GM12878 (cell line): Measurements from ENCODE around the gene LRBA. TPM values are rescaled to one million over a fixed set of nuclear protein-coding genes. Genes with fewer than 3 reads are reported as not detected.

Experiments
- ATAC-seq: fragments of 200-7000 bp; cut with Tn5 transposase; 3 replicates; pipeline ENCODE4 v1.9.1; 2020; ENCODE audit warnings: mild to moderate bottlenecking, moderate library complexity
- BruUV-seq: library from RNA; stranded (reverse); fragments of 400-500 nt; replicated peaks from 2 replicates; lab custom pipeline; 2021; lab: Mats Ljungman, UMichigan
- CTCF ChIA-PET: fragments of 300-600 bp; sonication (Branson Sonifier 250); formaldehyde crosslinking; extraction: SDS; loops from one replicate; lab custom pipeline; 2021; ENCODE audit warnings: inconsistent platforms; lab: Yijun Ruan, JAX
- POLR2A ChIA-PET: fragments of 350-600 bp; formaldehyde crosslinking; extraction: SDS; loops from one replicate; lab custom pipeline; 2021; ENCODE audit warnings: inconsistent platforms; lab: Charles Lee
- RAD21 ChIA-PET: fragments of 300-600 bp; sonication (Branson Sonifier 250); formaldehyde crosslinking; loops from one replicate; lab custom pipeline; 2023; ENCODE audit warnings: antibody characterized with exemption; ENCODE audit not compliant: unreplicated experiment; lab: Charles Lee
- SMC1A ChIA-PET: fragments of 300-600 bp; sonication (Branson Sonifier 250); formaldehyde crosslinking; loops from one replicate; lab custom pipeline; 2023; ENCODE audit not compliant: unreplicated experiment, uncharacterized antibody; lab: Charles Lee
- DNase-seq: peaks from one replicate; pipeline ENCODE4 v3.0.0-alpha.2; 2011; ENCODE audit warnings: low read depth, low spot score
- FAIRE-seq: peaks from 3 replicates; lab custom pipeline; 2011; peaks lifted over from hg19 to GRCh38; lab: Jason Lieb, UNC
- H2AFZ ChIP-seq: 2 replicates; pipeline ENCODE4 v1.6.0; 2011; ENCODE audit warnings: low read depth, low read length, control low read depth; ENCODE audit not compliant: control insufficient read depth
- H3K27ac ChIP-seq: 2 replicates; pipeline ENCODE4 v1.5.1; 2011; ENCODE audit warnings: control low read depth; ENCODE audit not compliant: control insufficient read depth, insufficient read depth
- H3K27me3 ChIP-seq, 2 experiments: replicated peaks in 1 of 2; 2 replicates each; pipeline versions ENCODE4 v1.6.0 to v1.6.1; 2011; ENCODE audit warnings: low read length in 1 of 2; ENCODE audit not compliant: control insufficient read depth in 2 of 2, insufficient read depth in 2 of 2
- H3K36me3 ChIP-seq, 2 experiments: 2 replicates each; pipeline ENCODE4 v1.5.1; 2011; ENCODE audit warnings: low read length in 1 of 2; ENCODE audit not compliant: control insufficient read depth in 2 of 2, insufficient read depth in 2 of 2
- H3K4me1 ChIP-seq: 2 replicates; pipeline ENCODE4 v1.6.1; 2011; ENCODE audit warnings: mild to moderate bottlenecking, low read length, moderate library complexity, mixed read lengths; ENCODE audit not compliant: control insufficient read depth, insufficient read depth
- H3K4me2 ChIP-seq: 2 replicates; pipeline ENCODE4 v1.6.0; 2011; ENCODE audit warnings: control low read depth; ENCODE audit not compliant: control insufficient read depth, insufficient read depth
- H3K4me3 ChIP-seq: fragments of 200-600 bp; sonication (generic); 2 replicates; pipeline ENCODE4 v1.5.1; 2016
- H3K79me2 ChIP-seq: 2 replicates; pipeline ENCODE4 v1.6.0; 2011; ENCODE audit warnings: low read length; ENCODE audit not compliant: control insufficient read depth, insufficient read depth
- H3K9ac ChIP-seq: 2 replicates; pipeline ENCODE4 v1.8.0; 2011; ENCODE audit warnings: low read length, control low read depth, mixed read lengths; ENCODE audit not compliant: control insufficient read depth, insufficient read depth
- H3K9me3 ChIP-seq: replicated peaks from 3 replicates; pipeline ENCODE4 v1.5.1; 2011; ENCODE audit warnings: mild to moderate bottlenecking, low read length; ENCODE audit not compliant: control insufficient read depth, insufficient read depth
- H4K20me1 ChIP-seq: 2 replicates; pipeline ENCODE4 v1.6.0; 2011; ENCODE audit not compliant: control insufficient read depth, insufficient read depth
- ATF2 ChIP-seq: IDR thresholded peaks from 2 replicates; pipeline ENCODE4 v1.6.1; 2012; ENCODE audit warnings: low read length, inconsistent platforms
- CHD1 ChIP-seq: IDR thresholded peaks from 2 replicates; pipeline ENCODE4 v1.6.1; 2012; ENCODE audit warnings: low read depth, low read length, improper control_type of control experiment
- CREB1 ChIP-seq: IDR thresholded peaks from 2 replicates; pipeline ENCODE4 v1.6.1; 2012; ENCODE audit warnings: low read depth, mild to moderate bottlenecking, inconsistent platforms
- ELK1 ChIP-seq: IDR thresholded peaks from 2 replicates; pipeline ENCODE4 v1.6.1; 2012; ENCODE audit warnings: low read depth, low read length, improper control_type of control experiment
- FOXK2 ChIP-seq: fragments of 450-650 bp; IDR thresholded peaks from 2 replicates; pipeline ENCODE4 v1.6.1; 2017; ENCODE audit warnings: mild to moderate bottlenecking, moderate library complexity
- NFYA ChIP-seq: IDR thresholded peaks from 2 replicates; pipeline ENCODE4 v1.6.1; 2011; ENCODE audit warnings: low read depth, mild to moderate bottlenecking, low read length, improper control_type of control experiment, borderline replicate concordance
- PAX5 ChIP-seq: IDR thresholded peaks from 2 replicates; pipeline ENCODE4 v1.6.1; 2011; ENCODE audit warnings: low read depth, low read length, borderline replicate concordance
- RAD51 ChIP-seq: fragments of 450-650 bp; IDR thresholded peaks from 2 replicates; pipeline ENCODE4 v1.6.1; 2016; ENCODE audit warnings: moderate library complexity, mild to moderate bottlenecking, inconsistent platforms
- RELB ChIP-seq: fragments of 450-650 bp; IDR thresholded peaks from 2 replicates; pipeline ENCODE4 v1.6.1; 2017; ENCODE audit warnings: low read depth, mild to moderate bottlenecking, moderate library complexity
- SIX5 ChIP-seq: IDR thresholded peaks from 2 replicates; pipeline ENCODE4 v1.6.1; 2011; ENCODE audit warnings: mild to moderate bottlenecking, low read depth, low read length, moderate library complexity; ENCODE audit not compliant: severe bottlenecking
- SMC3 ChIP-seq: IDR thresholded peaks from 2 replicates; pipeline ENCODE4 v1.6.1; 2011; ENCODE audit warnings: low read length, improper control_type of control experiment, borderline replicate concordance
- TBL1XR1 ChIP-seq: IDR thresholded peaks from 2 replicates; pipeline ENCODE4 v1.6.1; 2012; ENCODE audit warnings: low read depth, low read length, improper control_type of control experiment
- WGBS: methylation state at CpG from one replicate; pipeline ENCODE4 v1.1.6; 2016; ENCODE audit warnings: low lambda C conversion rate; ENCODE audit not compliant: insufficient replicate concordance, insufficient coverage; ENCODE audit errors: missing lambda C conversion rate; 5-methylcytosine and 5-hydroxymethylcytosine counted together
- in situ Hi-C: fragments of 300-500 bp; cut with MboI; formaldehyde crosslinking; loops from 9 replicates; pipeline ENCODE4 v1.14.3; 2018; ENCODE audit warnings: mixed read lengths
- intact Hi-C: fragments of 100-400 bp; cut with micrococcal nuclease; formaldehyde crosslinking; loops from one replicate; pipeline ENCODE4 v1.14.2; 2022; ENCODE audit not compliant: unreplicated experiment
- polyA plus RNA-seq, 11 experiments: library from polyadenylated mRNA; depleted of rRNA in 4 of 11; unstranded in 6 of 11; stranded (reverse) in 5 of 11; fragments of >200 nt; fragmentation: Nextera tagmentation in 4 of 11; fragmentation: Illumina TruSeq in 1 of 11; extraction: Ambion mirVana in 4 of 11; extraction: Trizol in 1 of 11; gene quantifications; 1 replicate in 1 of 11; 2 replicates in 10 of 11; pipeline versions ENCODE4 v1.2.1 to v1.2.3, GENCODE V29; 2011 to 2016; ENCODE audit warnings: inconsistent platforms in 2 of 11, missing spikeins in 2 of 11, low read depth in 1 of 11
- total RNA-seq, 4 experiments: library from RNA; depleted of rRNA in 3 of 4; stranded (reverse); fragments of >200 nt in 3 of 4; fragmentation: Illumina TruSeq in 1 of 4; extraction: Trizol in 1 of 4; gene quantifications; 2 replicates each; pipeline versions ENCODE4 v1.2.1 to v1.2.3, GENCODE V29; 2013 to 2021

The LRBA gene
- total and polyA plus RNA-seq, 10 of the 15 experiments (the other 5 are each of a cell fraction or from before 2014, with no cell fraction given) = 20.3 to 93.4 (median 55.0) TPM

- H4K20me1 ChIP-seq = no peaks in the 10 kb centered on the region
- no peaks in the 10 kb centered on the region for H3K36me3 ChIP-seq
- FAIRE-seq (no peak), ATAC-seq (no peak), DNase-seq (no peak)
- no TSS peak for BruUV-seq
- no peaks in the 10 kb centered on the region; the same call in 2 of the 3 replicates for H3K9me3 ChIP-seq
- no peak overlapping the region for H3K27ac ChIP-seq
- TF ChIP-seq ATF2 (no peak), CHD1 (no peak), SMC3 (no peak), RAD51 (no peak), FOXK2 (no peak)
- TF ChIP-seq, all 136 proteins: peak for 0
- in situ Hi-C loops = no loop called here
- no peaks in the 10 kb centered on the region for H3K4me1 ChIP-seq
- no peaks in the 10 kb centered on the region for H3K27me3 ChIP-seq
- no peak overlapping the region for H3K4me3 ChIP-seq
- ChIA-PET RAD21 (no interaction called here), CTCF (interaction anchor here (1.0 kb wide), 1 partner anchor 46 kb away, joined by 4 read pairs; no protein-coding TSS in a partner anchor), SMC1A (interaction anchor here (0.9 to 1.3 kb wide), 4 partner anchors 11 to 23 kb away, joined by 3 to 7 read pairs (median 4); no protein-coding TSS in a partner anchor), POLR2A (no interaction called here)
- no peak overlapping the region for H2AFZ ChIP-seq
- intact Hi-C loops = no loop called here
- H3K79me2 ChIP-seq = no peaks in the 10 kb centered on the region
- no peak overlapping the region for H3K9ac ChIP-seq
- 98% methylated on average over 2 of the region's 2 CpGs for WGBS
- no peak overlapping the region for H3K4me2 ChIP-seq
Measured at GRCh38 chr4:150343796-150344195, 671.3 kb downstream of the LRBA start.

- no peaks in the 10 kb centered on the region; the same call in 2 of the 3 replicates for H3K9me3 ChIP-seq
- H3K4me2 ChIP-seq = no peak overlapping the region
- ChIA-PET CTCF (no interaction called here), POLR2A (no interaction called here), SMC1A (interaction anchor here (1.2 kb wide), 1 partner anchor 24 kb away, joined by 5 read pairs; no protein-coding TSS in a partner anchor), RAD21 (interaction anchor here (0.6 kb wide), 1 partner anchor 694 kb away, joined by 3 read pairs; no protein-coding TSS in a partner anchor)
- 97% methylated on average over 2 of the region's 2 CpGs for WGBS
- H3K4me1 ChIP-seq = no peaks in the 10 kb centered on the region
- in situ Hi-C loops (no loop called here), intact Hi-C loops (no loop called here)
- no peak overlapping the region for H3K4me3 ChIP-seq
- FAIRE-seq = no peak
- no peak overlapping the region for H3K27ac ChIP-seq
- no peaks in the 10 kb centered on the region for H4K20me1 ChIP-seq
- no TSS peak for BruUV-seq
- no peak for ATAC-seq
- DNase-seq = no peak
- H3K36me3 ChIP-seq = no peaks in the 10 kb centered on the region
- no peaks in the 10 kb centered on the region for H3K79me2 ChIP-seq
- no peak overlapping the region for H2AFZ ChIP-seq
- H3K27me3 ChIP-seq = no peaks in the 10 kb centered on the region
- no peak overlapping the region for H3K9ac ChIP-seq
- TF ChIP-seq CREB1 (no peak), PAX5 (no peak), SIX5 (no peak), RELB (no peak), TBL1XR1 (no peak), ELK1 (no peak), NFYA (no peak)
Measured at GRCh38 chr4:150342945-150343344, 672.1 kb downstream of the LRBA start.
